HPDE6-E6E7 (cell line): Measurements from ENCODE around the gene ELK1.
"Not testable (repeated sequence)": the region's sequence is repeated elsewhere in the genome, so short reads cannot be mapped to it uniquely, and the experiment has no call there.

Experiments used
- DNase-seq: peaks from one replicate; pipeline ENCODE4 v3.0.0; 2011; ENCODE audit warnings: missing footprints; ENCODE audit errors: extremely low spot score

Gene ELK1

GRCh38 chrX:47611926-47612325 is 38.4 kb downstream of the ELK1 start:
- DNase-seq = no peak

- DNase-seq = no peak
Observed at GRCh38 chrX:47611489-47611888, 38.9 kb downstream of the ELK1 start.

GRCh38 chrX:47610511-47610910 is 39.9 kb downstream of the ELK1 start:
- DNase-seq = no peak

- no peak for DNase-seq
Observed at GRCh38 chrX:47608130-47608810, 42.1 kb downstream of the ELK1 start.

GRCh38 chrX:47607091-47607490 is 43.3 kb downstream of the ELK1 start:
- DNase-seq = no peak

- DNase-seq = no peak
Observed at GRCh38 chrX:47605024-47605423, 45.3 kb downstream of the ELK1 start.

- DNase-seq = not testable (repeated sequence)
Observed at GRCh38 chrX:47603125-47603524, 47.2 kb downstream of the ELK1 start.

- DNase-seq = no peak
Observed at GRCh38 chrX:47597222-47597621, 53.1 kb downstream of the ELK1 start.

GRCh38 chrX:47596256-47596655 is 54.1 kb downstream of the ELK1 start:
- no peak for DNase-seq

GRCh38 chrX:47595716-47596251 is 54.6 kb downstream of the ELK1 start:
- DNase-seq = no peak

- no peak for DNase-seq
Observed at GRCh38 chrX:47593522-47593921, 56.8 kb downstream of the ELK1 start.

GRCh38 chrX:47590984-47591383 is 59.4 kb downstream of the ELK1 start:
- DNase-seq = no peak

GRCh38 chrX:47587906-47588735 is 62.2 kb downstream of the ELK1 start:
- no peak for DNase-seq

- DNase-seq = no peak
Observed at GRCh38 chrX:47587091-47587891, 63.1 kb downstream of the ELK1 start.

GRCh38 chrX:47586043-47586787 is 64.1 kb downstream of the ELK1 start:
- no peak for DNase-seq
